ENCODE measurements around the gene HS3ST6.

DNA sequence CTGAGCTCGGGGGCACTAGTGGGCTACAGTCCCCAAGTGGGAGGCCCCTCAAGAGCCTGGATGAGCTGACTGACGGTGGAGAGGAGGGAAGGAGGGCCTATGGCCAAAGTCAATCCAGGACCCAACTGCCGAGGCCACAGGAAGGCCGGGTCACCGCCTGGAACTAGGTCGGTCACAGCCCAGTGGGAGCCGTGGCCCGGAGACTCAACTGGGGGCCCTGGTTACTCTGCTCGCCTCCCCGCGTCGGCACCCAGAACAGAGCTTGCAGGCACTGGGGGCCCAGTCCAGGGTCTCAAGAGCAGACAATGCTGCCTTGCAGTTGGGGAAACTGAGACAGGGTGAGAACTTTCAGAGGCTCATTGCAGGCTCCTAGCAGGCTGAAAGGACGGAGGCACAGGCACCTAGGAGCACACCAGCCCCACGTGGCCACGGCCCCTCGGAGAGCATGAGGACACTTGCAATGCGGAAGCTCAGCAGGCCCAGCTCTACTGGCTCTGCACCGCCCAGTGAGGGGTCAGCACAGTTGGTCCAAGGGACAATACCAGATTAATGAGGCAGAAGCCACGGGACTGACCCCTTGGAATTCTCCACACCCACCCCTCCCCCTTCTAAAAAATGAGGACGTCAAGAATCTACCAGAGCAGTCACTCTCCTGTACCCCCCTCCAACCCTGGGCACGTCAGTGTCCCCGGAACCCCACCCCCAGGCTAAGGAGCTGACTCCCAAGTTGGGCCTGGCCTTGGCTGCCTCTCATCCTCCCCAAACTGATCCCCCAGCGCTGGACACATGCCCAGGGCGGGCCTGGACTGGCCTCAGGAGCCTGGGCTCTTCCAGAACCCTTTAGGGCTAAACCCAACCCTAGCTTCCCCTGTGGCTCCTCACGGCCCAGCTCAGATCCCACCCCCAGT is 2.2 kb downstream of the HS3ST6 start:
- TF ChIP-seq, protein P1, sequence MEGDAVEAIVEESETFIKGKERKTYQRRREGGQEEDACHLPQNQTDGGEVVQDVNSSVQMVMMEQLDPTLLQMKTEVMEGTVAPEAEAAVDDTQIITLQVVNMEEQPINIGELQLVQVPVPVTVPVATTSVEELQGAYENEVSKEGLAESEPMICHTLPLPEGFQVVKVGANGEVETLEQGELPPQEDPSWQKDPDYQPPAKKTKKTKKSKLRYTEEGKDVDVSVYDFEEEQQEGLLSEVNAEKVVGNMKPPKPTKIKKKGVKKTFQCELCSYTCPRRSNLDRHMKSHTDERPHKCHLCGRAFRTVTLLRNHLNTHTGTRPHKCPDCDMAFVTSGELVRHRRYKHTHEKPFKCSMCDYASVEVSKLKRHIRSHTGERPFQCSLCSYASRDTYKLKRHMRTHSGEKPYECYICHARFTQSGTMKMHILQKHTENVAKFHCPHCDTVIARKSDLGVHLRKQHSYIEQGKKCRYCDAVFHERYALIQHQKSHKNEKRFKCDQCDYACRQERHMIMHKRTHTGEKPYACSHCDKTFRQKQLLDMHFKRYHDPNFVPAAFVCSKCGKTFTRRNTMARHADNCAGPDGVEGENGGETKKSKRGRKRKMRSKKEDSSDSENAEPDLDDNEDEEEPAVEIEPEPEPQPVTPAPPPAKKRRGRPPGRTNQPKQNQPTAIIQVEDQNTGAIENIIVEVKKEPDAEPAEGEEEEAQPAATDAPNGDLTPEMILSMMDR (IDR thresholded peaks at IDR 0.05), result no peak
- no peak for TF ChIP-seq POLR2A (IDR thresholded peaks at IDR 0.05)

Data from esophagus squamous epithelium (tissue), 4 donors.